ENCODE data around the gene MORC2.

The MORC2 gene

DNA sequence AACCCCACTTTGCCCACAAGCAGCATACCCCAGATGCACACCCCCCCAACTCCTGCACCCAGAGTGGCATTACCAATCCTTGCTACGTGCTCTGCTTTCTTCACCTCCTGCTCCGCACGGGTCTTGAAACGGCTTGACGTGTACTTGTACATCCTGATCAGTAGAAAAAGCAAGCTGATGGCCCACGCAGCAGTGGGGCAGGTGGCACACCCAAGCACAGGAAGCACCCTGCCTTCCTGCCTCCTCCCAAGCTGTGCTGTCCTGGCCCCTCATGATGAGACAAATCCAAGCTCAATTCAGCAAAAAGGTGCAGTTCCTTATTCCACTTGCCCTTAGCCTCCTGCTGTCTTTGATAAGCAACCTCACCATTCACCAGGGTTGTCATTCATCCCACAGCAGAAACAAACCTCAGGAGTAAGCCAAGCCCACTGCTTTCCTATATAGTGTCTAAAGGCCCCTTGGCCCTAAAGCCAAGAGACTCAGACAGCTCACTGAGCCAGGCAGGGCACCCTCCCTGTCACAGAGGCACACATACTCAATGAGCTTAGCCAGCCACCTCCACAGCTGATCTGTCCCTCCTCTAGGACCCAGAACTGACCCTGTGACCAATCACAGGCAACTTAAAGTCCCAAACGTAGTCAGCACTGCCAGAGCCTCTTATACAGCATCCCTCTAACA lies 27.8 kb downstream of the MORC2 start:
- TF ChIP-seq, protein P1, sequence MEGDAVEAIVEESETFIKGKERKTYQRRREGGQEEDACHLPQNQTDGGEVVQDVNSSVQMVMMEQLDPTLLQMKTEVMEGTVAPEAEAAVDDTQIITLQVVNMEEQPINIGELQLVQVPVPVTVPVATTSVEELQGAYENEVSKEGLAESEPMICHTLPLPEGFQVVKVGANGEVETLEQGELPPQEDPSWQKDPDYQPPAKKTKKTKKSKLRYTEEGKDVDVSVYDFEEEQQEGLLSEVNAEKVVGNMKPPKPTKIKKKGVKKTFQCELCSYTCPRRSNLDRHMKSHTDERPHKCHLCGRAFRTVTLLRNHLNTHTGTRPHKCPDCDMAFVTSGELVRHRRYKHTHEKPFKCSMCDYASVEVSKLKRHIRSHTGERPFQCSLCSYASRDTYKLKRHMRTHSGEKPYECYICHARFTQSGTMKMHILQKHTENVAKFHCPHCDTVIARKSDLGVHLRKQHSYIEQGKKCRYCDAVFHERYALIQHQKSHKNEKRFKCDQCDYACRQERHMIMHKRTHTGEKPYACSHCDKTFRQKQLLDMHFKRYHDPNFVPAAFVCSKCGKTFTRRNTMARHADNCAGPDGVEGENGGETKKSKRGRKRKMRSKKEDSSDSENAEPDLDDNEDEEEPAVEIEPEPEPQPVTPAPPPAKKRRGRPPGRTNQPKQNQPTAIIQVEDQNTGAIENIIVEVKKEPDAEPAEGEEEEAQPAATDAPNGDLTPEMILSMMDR (IDR thresholded peaks at IDR 0.05; ENCODE audit: borderline replicate concordance, extremely low read depth, low read length, poor library complexity, severe bottlenecking), result no peak
- TF ChIP-seq EZH2 (IDR thresholded peaks at IDR 0.05; ENCODE audit: borderline replicate concordance, low read depth, low read length, severe bottlenecking), result no peak

DNA sequence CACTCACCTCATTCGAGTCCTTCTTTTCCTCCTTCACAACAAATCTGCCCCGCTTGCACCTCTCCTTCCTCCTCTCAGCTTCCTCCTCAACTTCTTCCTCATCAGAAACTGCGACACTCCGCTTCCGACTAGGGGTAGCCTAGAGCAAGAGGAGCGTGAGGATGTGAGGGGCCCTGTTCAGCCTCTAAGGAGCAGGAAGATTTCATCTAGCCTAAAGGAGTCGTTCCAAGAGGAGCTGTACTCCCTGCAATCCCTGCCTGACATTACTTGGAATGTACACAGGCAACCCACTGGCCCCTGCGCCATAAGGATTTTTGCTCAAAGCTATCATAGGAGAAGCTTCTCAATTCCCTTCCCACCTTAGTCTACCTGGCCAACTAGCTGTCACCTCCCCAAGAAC lies 34.5 kb downstream of the MORC2 start:
- no peak for ATAC-seq (ENCODE audit: insufficient read depth, low read depth)
- H3K27ac ChIP-seq (ENCODE audit: low read length), result no peak overlapping the region
- H3K4me3 ChIP-seq (ENCODE audit: low read depth in 1 of 2, low read length in 2 of 2), result no peak overlapping the region
- peaks cover 84% of the 10 kb centered on the region for H3K36me3 ChIP-seq (ENCODE audit: insufficient read depth, low read length)
- no peak for TF ChIP-seq EZH2 (IDR thresholded peaks at IDR 0.05; ENCODE audit: borderline replicate concordance, low read depth, low read length, severe bottlenecking)
- TF ChIP-seq, protein P1 (IDR thresholded peaks at IDR 0.05; ENCODE audit: borderline replicate concordance, extremely low read depth, low read length, poor library complexity, severe bottlenecking), result no peak
- H3K9ac ChIP-seq (ENCODE audit: low read depth, low read length), result no peak overlapping the region
- H3K27me3 ChIP-seq (ENCODE audit: insufficient read depth, low read length, poor library complexity), result no peaks in the 10 kb centered on the region
- no peak for DNase-seq
- H4K20me1 ChIP-seq (ENCODE audit: insufficient read depth, low read length), result no peaks in the 10 kb centered on the region; the same call in 1 of the 2 replicates
- no peak overlapping the region for H3K4me2 ChIP-seq (ENCODE audit: insufficient read depth, low read length)
- no peaks in the 10 kb centered on the region for H3K9me3 ChIP-seq (ENCODE audit: insufficient read depth, low read length, severe bottlenecking)
- no peak overlapping the region for H2AFZ ChIP-seq (ENCODE audit: low read depth, low read length)
- H3K4me1 ChIP-seq (ENCODE audit: insufficient read depth, low read length), result no peaks in the 10 kb centered on the region
- H3K79me2 ChIP-seq (ENCODE audit: insufficient read depth, low read length), result no peaks in the 10 kb centered on the region

More for the DNA sequence above, 27.8 kb downstream of the MORC2 start:
- peaks cover 86% of the 10 kb centered on the region for H3K36me3 ChIP-seq (ENCODE audit: insufficient read depth, low read length)
- no peak overlapping the region for H3K9ac ChIP-seq (ENCODE audit: low read depth, low read length)
- no peak overlapping the region for H2AFZ ChIP-seq (ENCODE audit: low read depth, low read length)
- no peak for DNase-seq
- H3K27me3 ChIP-seq (ENCODE audit: insufficient read depth, low read length, poor library complexity), result no peaks in the 10 kb centered on the region
- H3K9me3 ChIP-seq (ENCODE audit: insufficient read depth, low read length, severe bottlenecking), result no peaks in the 10 kb centered on the region
- no peaks in the 10 kb centered on the region; the same call in 1 of the 2 replicates for H4K20me1 ChIP-seq (ENCODE audit: insufficient read depth, low read length)
- H3K79me2 ChIP-seq (ENCODE audit: insufficient read depth, low read length), result no peaks in the 10 kb centered on the region
- no peak overlapping the region for H3K27ac ChIP-seq (ENCODE audit: low read length)
- no peak for ATAC-seq (ENCODE audit: insufficient read depth, low read depth)
- H3K4me2 ChIP-seq (ENCODE audit: insufficient read depth, low read length), result no peak overlapping the region
- H3K4me3 ChIP-seq (ENCODE audit: low read depth in 1 of 2, low read length in 2 of 2), result no peak overlapping the region
- no peaks in the 10 kb centered on the region for H3K4me1 ChIP-seq (ENCODE audit: insufficient read depth, low read length)

DNA sequence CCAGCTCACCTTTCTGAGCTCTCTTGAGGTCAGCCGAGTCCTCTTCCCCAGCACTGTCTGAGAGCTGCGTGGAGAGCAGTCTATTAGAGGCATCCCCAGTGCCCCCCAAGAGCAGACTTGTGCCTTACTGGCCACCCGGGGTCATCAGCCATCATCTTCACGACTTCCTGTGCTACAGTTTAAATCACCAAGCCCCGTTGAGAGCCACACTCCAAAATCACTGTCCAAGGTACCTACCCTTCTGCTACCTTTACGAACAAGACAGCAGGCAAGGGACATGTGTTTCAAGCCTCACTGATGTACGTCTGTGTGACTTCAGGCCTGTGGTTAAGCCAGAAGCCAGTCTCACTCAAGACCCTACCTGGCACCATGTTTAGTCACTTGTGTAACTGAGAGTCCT lies 35.1 kb downstream of the MORC2 start:
- Histone ChIP-seq H3K9ac (ENCODE audit: low read depth, low read length) (no peak overlapping the region), H4K20me1 (ENCODE audit: insufficient read depth, low read length) (no peaks in the 10 kb centered on the region; the same call in 1 of the 2 replicates), H2AFZ (ENCODE audit: low read depth, low read length) (no peak overlapping the region), H3K27me3 (ENCODE audit: insufficient read depth, low read length, poor library complexity) (no peaks in the 10 kb centered on the region), H3K4me1 (ENCODE audit: insufficient read depth, low read length) (no peaks in the 10 kb centered on the region), H3K27ac (ENCODE audit: low read length) (no peak overlapping the region), H3K4me2 (ENCODE audit: insufficient read depth, low read length) (no peak overlapping the region), H3K36me3 (ENCODE audit: insufficient read depth, low read length) (peaks cover 86% of the 10 kb centered on the region), H3K79me2 (ENCODE audit: insufficient read depth, low read length) (no peaks in the 10 kb centered on the region), H3K9me3 (ENCODE audit: insufficient read depth, low read length, severe bottlenecking) (no peaks in the 10 kb centered on the region), H3K4me3 (ENCODE audit: low read depth in 1 of 2, low read length in 2 of 2) (no peak overlapping the region)
- DNase-seq, result no peak
- no peak for ATAC-seq (ENCODE audit: insufficient read depth, low read depth)
- TF ChIP-seq, protein P1 (IDR thresholded peaks at IDR 0.05; ENCODE audit: borderline replicate concordance, extremely low read depth, low read length, poor library complexity, severe bottlenecking), result no peak
- TF ChIP-seq EZH2 (IDR thresholded peaks at IDR 0.05; ENCODE audit: borderline replicate concordance, low read depth, low read length, severe bottlenecking), result no peak

All from DND-41 (cell line).